GM21737 (cell line): ENCODE data around the gene ABTB2.

Source experiments
- ATAC-seq: cut with Tn5 transposase; IDR thresholded peaks from one replicate; pipeline ENCODE4 v1.9.1; 2021; ENCODE audit warnings: mild to moderate bottlenecking, moderate library complexity; ENCODE audit not compliant: unreplicated experiment

Gene ABTB2

GRCh38 chr11:34363363-34364084 lies 5.7 kb upstream of the ABTB2 start:
- no peak for ATAC-seq

DNA sequence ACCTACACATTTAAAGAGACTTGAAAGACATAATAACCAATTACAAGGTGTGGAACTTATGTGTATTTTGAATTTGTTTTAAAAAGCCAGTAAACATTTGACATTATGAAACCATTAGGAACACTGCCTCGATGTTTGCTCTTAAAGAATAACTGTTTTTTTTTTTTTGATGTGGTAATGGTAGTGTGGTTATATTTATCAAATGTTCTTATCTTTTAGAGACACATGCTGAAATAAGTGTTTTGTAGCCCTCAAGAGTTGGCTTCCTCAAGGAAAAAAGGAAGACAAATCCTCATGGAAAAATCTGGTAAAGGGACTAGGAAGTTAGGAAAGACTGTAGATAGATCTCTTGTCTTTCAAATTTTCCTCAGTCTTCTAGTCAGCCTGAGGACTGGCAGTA lies 2.2 kb upstream of the ABTB2 start:
- no peak for ATAC-seq

DNA sequence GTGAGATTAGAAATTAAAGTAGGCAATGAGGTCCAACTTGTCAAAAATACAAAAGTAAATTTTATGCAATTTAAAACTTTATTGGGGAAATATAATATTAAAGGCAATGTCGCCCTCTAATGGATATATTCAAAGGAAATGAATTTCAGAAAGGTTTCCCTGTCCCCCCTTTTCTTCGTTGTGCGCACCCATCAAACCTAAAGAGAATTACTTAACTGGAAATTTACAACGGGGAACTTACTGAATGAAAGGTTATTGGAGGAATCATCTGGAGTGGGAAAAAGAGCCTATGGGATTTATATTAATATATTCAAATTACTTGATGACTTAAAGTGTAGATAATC lies 1.7 kb upstream of the ABTB2 start:
- no peak for ATAC-seq

GRCh38 chr11:34358728-34359547 lies 1.1 kb upstream of the ABTB2 start:
- peak; percentile 17 for ATAC-seq

DNA sequence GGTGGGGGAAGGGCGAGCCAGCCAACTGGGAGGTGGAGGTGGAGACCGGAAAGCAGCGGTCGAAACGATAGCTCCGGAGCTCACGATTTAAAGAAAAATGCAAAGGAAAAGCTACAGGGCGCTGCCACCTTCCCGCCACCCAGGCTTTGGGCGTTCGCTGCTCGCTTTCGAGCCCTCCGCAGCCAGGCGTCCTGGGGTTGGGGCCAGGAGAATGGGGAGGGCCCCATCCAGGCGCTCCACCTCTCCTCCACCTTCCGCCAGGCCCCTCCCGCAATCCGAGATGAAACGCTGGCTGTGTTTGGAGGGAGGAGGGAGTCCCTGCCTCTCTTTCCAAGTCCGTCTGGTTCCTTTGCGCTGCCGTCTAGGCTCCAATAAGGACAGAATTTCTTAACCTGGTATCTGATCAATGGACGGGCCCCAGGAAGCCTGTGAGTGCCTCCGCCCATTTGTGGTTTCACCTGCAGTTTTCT lies 483 bp upstream of the ABTB2 start:
- peak; percentile 5 for ATAC-seq

DNA sequence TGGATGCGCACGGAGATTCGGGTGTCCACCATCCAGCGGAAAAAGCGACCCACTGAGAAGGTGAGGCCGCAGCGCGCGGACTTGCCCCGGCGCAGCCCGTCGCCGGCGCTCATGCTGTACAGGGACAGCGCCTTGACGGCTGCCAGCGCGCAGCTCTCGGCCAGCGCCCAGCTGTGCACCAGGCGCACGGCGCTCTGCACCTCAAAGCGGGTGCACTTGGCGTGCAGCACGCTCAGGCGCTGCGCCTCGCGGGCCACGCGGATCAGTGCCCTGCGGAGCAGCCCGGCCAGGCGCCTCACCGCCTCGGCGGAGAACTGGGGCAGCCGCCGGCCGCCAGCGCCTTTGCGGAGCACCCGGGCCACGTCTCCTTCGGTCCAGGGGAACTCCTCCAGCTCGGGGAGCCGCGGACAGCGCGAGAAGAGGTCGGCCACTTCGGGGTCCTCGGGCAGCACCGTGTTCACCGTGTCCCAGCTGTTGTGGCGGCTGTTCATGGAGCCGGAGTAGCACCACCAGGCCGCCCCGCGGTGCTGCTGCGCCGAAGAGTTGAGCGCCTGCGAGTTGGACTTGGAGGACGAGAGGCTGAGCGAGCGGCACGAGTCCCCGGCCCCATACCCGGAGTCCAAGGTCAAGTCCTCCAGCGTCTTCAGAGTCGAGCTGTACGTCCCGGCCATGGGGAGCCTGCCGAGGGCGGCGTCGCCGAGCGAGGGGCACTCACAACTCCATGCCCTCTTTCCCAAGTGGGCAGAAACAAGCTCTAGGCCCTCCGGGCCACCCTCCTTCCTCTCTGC lies 703 bp downstream of the ABTB2 start:
- ATAC-seq = no peak

- no peak for ATAC-seq
These were observed 1.3 kb downstream of the ABTB2 start for GRCh38 chr11:34356576-34356912.

GRCh38 chr11:34356130-34356529 lies 1.7 kb downstream of the ABTB2 start:
- no peak for ATAC-seq

- no peak for ATAC-seq
These were observed 2.1 kb downstream of the ABTB2 start for GRCh38 chr11:34355726-34356125.

- no peak for ATAC-seq
These were observed 3.0 kb downstream of the ABTB2 start for GRCh38 chr11:34354782-34355181.

GRCh38 chr11:34353881-34354280 lies 3.9 kb downstream of the ABTB2 start:
- ATAC-seq = no peak

- no peak for ATAC-seq
These were observed 5.9 kb downstream of the ABTB2 start for GRCh38 chr11:34351687-34352469.

GRCh38 chr11:34351051-34351450 lies 6.8 kb downstream of the ABTB2 start:
- no peak for ATAC-seq

GRCh38 chr11:34349882-34350281 lies 7.9 kb downstream of the ABTB2 start:
- no peak for ATAC-seq

GRCh38 chr11:34348919-34349318 lies 8.9 kb downstream of the ABTB2 start:
- ATAC-seq = no peak

DNA sequence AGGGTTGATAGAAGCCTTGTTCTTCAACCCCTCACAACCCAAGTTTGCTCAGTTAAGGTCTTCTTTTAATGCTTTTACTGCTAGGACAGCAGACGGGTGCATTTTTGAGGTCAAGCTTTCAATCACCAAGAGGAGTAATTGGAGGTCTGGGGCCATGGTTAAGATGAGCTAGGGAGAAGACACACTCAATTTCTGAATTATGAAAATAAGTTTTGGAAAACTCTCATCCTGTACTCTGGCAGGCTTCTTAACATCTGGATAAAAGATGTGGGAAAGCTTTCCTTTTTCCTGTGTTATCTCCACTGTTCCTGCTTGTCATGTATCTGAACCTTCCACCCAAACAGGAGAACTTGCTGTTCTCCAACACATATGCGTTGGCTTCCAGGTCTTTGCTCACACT lies 9.7 kb downstream of the ABTB2 start:
- ATAC-seq = no peak

GRCh38 chr11:34346551-34346950 lies 11.3 kb downstream of the ABTB2 start:
- no peak for ATAC-seq

- no peak for ATAC-seq
These were observed 11.8 kb downstream of the ABTB2 start for GRCh38 chr11:34345991-34346480.

DNA sequence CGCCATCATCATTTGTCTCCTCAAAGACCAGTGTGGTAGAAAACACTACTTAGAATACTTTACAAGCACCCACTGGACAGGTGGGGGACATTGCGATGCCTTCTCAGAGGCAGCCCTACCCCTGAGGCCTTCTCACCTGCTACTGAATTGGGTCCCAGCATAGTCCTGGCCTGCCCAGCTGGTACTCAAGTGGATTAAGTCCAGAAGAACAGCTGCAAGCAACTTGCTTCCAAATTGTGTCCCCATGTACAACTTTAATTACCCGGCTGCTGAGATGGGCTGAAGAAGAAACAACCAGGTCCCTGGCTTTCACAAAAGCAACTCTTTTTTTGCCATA lies 12.3 kb downstream of the ABTB2 start:
- ATAC-seq = no peak

DNA sequence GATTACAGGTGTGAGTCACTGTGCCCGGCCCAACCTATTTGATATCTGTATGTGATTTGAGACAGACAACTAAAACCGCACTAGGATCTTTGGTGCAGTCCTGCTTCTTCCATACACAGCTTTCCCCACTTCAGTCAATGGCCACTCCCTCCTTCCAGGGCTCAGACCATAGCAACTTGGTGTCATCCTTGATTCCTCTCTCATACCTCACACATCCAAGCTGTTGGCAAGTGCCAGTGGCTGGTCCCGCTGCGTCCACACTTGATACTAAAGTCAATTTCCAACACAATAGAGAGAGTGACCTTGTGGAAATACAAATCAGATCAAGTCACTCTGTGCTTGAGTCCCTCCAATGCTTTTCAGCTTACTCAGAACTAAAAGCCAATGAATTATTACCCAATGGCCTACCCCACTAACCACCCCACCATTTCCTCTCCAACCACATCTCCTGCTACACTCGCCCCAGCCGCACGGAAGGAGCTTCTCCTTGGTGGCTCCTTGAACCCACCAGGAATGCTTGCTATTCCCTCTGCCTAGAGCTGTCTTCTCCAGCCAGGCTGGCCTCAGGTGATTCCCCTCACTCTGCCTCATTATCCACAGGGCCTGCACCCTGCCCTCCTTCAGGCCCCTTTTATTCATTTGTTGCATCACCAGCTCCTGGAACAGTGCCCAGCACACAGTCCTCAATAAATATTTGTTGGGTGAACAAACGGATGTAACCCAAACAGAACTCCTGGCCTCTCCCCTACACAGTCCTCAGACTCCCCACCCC lies 12.9 kb downstream of the ABTB2 start:
- no peak for ATAC-seq
